ENCODE results near the gene SEC62.

Gene SEC62

GRCh38 chr3:169966428-169966950, at the start of gene SEC62:
Gene SEC62 (plus strand): TSS chr3:169966807. CDS start chr3:169966823, 16 bp downstream.
- peak; percentile 75 for DNase-seq (ENCODE audit: low read depth)

- DNase-seq (ENCODE audit: low read depth): peak; percentile 26
Measured at GRCh38 chr3:169923189-169923588, 43.4 kb upstream of the SEC62 start.

- no peak for DNase-seq (ENCODE audit: low read depth)
Measured at GRCh38 chr3:169923831-169924230, 42.8 kb upstream of the SEC62 start.

GRCh38 chr3:169929830-169930519, 36.6 kb upstream of the SEC62 start:
- no peak for DNase-seq (ENCODE audit: low read depth)

GRCh38 chr3:169930843-169931242, 35.8 kb upstream of the SEC62 start:
- no peak for DNase-seq (ENCODE audit: low read depth)

GRCh38 chr3:169931747-169932520, 34.7 kb upstream of the SEC62 start:
- DNase-seq (ENCODE audit: low read depth): no peak

GRCh38 chr3:169939320-169939719, 27.3 kb upstream of the SEC62 start:
- DNase-seq (ENCODE audit: low read depth): no peak

- no peak for DNase-seq (ENCODE audit: low read depth)
Measured at GRCh38 chr3:169939751-169940150, 26.9 kb upstream of the SEC62 start.

GRCh38 chr3:169940470-169941181, 26.0 kb upstream of the SEC62 start:
- no peak for DNase-seq (ENCODE audit: low read depth)

GRCh38 chr3:169945313-169945712, 21.3 kb upstream of the SEC62 start:
- no peak for DNase-seq (ENCODE audit: low read depth)

GRCh38 chr3:169946336-169946735, 20.3 kb upstream of the SEC62 start:
- no peak for DNase-seq (ENCODE audit: low read depth)

GRCh38 chr3:169948559-169949448, 17.8 kb upstream of the SEC62 start:
- no peak for DNase-seq (ENCODE audit: low read depth)

GRCh38 chr3:169952045-169952444, 14.6 kb upstream of the SEC62 start:
- no peak for DNase-seq (ENCODE audit: low read depth)

GRCh38 chr3:169953462-169954141, 13.0 kb upstream of the SEC62 start:
- DNase-seq (ENCODE audit: low read depth): no peak

- no peak for DNase-seq (ENCODE audit: low read depth)
Measured at GRCh38 chr3:169954142-169954756, 12.4 kb upstream of the SEC62 start.

GRCh38 chr3:169955406-169955805, 11.2 kb upstream of the SEC62 start:
- DNase-seq (ENCODE audit: low read depth): no peak

GRCh38 chr3:169964176-169964575, 2.4 kb upstream of the SEC62 start:
- no peak for DNase-seq (ENCODE audit: low read depth)

- no peak for DNase-seq (ENCODE audit: low read depth)
Measured at GRCh38 chr3:169965562-169966427, 812 bp upstream of the SEC62 start.

Data from fibroblast of the conjunctiva (primary cell).